Activated T-helper 17 cell treated with anti-CD3 and anti-CD28 coated beads, Interleukin-2, amount 50 U/mL, for 72 hours (primary cell): Measurements from ENCODE around the gene ADSS2. TPM values are rescaled to one million over a fixed set of nuclear protein-coding genes. Genes with fewer than 3 reads are reported as not detected.

Experiments
- ATAC-seq: fragments of 150-1000 bp; cut with Tn5 transposase; replicated peaks from 2 replicates; pipeline ENCODE4 v1.10.0; 2021; ENCODE audit warnings: mild to moderate bottlenecking, moderate library complexity
- H3K27ac Mint-ChIP-seq: one replicate; pipeline ENCODE4 v1.8.0; 2022; ENCODE audit warnings: mixed read lengths
- H3K27me3 Mint-ChIP-seq: one replicate; pipeline ENCODE4 v1.8.0; 2022; ENCODE audit warnings: mixed read lengths
- H3K36me3 Mint-ChIP-seq: one replicate; pipeline ENCODE4 v1.8.0; 2022; ENCODE audit warnings: low read depth, mild to moderate bottlenecking, mixed read lengths
- H3K4me1 Mint-ChIP-seq: one replicate; pipeline ENCODE4 v1.8.0; 2022; ENCODE audit warnings: mixed read lengths
- H3K4me3 Mint-ChIP-seq: one replicate; pipeline ENCODE4 v1.8.0; 2022; ENCODE audit warnings: mild to moderate bottlenecking, mixed read lengths
- H3K9me3 Mint-ChIP-seq: one replicate; pipeline ENCODE4 v1.8.0; 2022; ENCODE audit warnings: mixed read lengths
- total RNA-seq, 2 donors: library from RNA; stranded (reverse); gene quantifications; one replicate each; pipeline ENCODE4 v1.2.3, GENCODE V29; 2022

The ADSS2 gene
- total RNA-seq, 2 donors from 2014 or later: 48.8 to 56.3 TPM

GRCh38 chr1:244397131-244397530, 54.6 kb downstream of the ADSS2 start:
- H3K27me3 Mint-ChIP-seq: no peaks in the 10 kb centered on the region
- peaks cover 16% of the 10 kb centered on the region for H3K36me3 Mint-ChIP-seq
- peaks cover 8% of the 10 kb centered on the region for H3K9me3 Mint-ChIP-seq
- H3K27ac Mint-ChIP-seq: no peak overlapping the region
- no peak overlapping the region for H3K4me3 Mint-ChIP-seq
- H3K4me1 Mint-ChIP-seq: peaks cover 7% of the 10 kb centered on the region
- ATAC-seq: no peak

GRCh38 chr1:244395965-244396364, 55.7 kb downstream of the ADSS2 start:
- H3K4me1 Mint-ChIP-seq: peaks cover 5% of the 10 kb centered on the region
- H3K27ac Mint-ChIP-seq: no peak overlapping the region
- H3K27me3 Mint-ChIP-seq: no peaks in the 10 kb centered on the region
- peaks cover 4% of the 10 kb centered on the region for H3K36me3 Mint-ChIP-seq
- peaks cover under 1% of the 10 kb centered on the region for H3K9me3 Mint-ChIP-seq
- peak; percentile 35 for ATAC-seq
- no peak overlapping the region for H3K4me3 Mint-ChIP-seq

- no peaks in the 10 kb centered on the region for H3K27me3 Mint-ChIP-seq
- peak; percentile 12 for ATAC-seq
- H3K4me1 Mint-ChIP-seq: peaks cover 4% of the 10 kb centered on the region
- no peak overlapping the region for H3K27ac Mint-ChIP-seq
- H3K4me3 Mint-ChIP-seq: no peak overlapping the region
- no peaks in the 10 kb centered on the region for H3K36me3 Mint-ChIP-seq
- no peaks in the 10 kb centered on the region for H3K9me3 Mint-ChIP-seq
Measured at GRCh38 chr1:244394826-244395765, 56.6 kb downstream of the ADSS2 start.

GRCh38 chr1:244394346-244394745, 57.4 kb downstream of the ADSS2 start:
- H3K4me3 Mint-ChIP-seq: no peak overlapping the region
- H3K36me3 Mint-ChIP-seq: no peaks in the 10 kb centered on the region
- no peaks in the 10 kb centered on the region for H3K27me3 Mint-ChIP-seq
- no peak for ATAC-seq
- H3K27ac Mint-ChIP-seq: no peak overlapping the region
- peaks cover 3% of the 10 kb centered on the region for H3K4me1 Mint-ChIP-seq
- no peaks in the 10 kb centered on the region for H3K9me3 Mint-ChIP-seq

- Mint-ChIP-seq H3K4me1 (no peaks in the 10 kb centered on the region), H3K27ac (no peak overlapping the region), H3K4me3 (no peak overlapping the region), H3K27me3 (no peaks in the 10 kb centered on the region), H3K9me3 (no peaks in the 10 kb centered on the region), H3K36me3 (no peaks in the 10 kb centered on the region)
- no peak for ATAC-seq
Measured at GRCh38 chr1:244393604-244394176, 58.0 kb downstream of the ADSS2 start.

- H3K36me3 Mint-ChIP-seq: no peaks in the 10 kb centered on the region
- no peak for ATAC-seq
- H3K4me3 Mint-ChIP-seq: no peak overlapping the region
- no peak overlapping the region for H3K27ac Mint-ChIP-seq
- no peaks in the 10 kb centered on the region for H3K9me3 Mint-ChIP-seq
- H3K4me1 Mint-ChIP-seq: no peaks in the 10 kb centered on the region
- H3K27me3 Mint-ChIP-seq: no peaks in the 10 kb centered on the region
Measured at GRCh38 chr1:244391761-244392160, 59.9 kb downstream of the ADSS2 start.

GRCh38 chr1:244388961-244389360, 62.7 kb downstream of the ADSS2 start:
- Mint-ChIP-seq H3K4me1 (no peaks in the 10 kb centered on the region), H3K9me3 (no peaks in the 10 kb centered on the region), H3K4me3 (no peak overlapping the region), H3K36me3 (no peaks in the 10 kb centered on the region), H3K27ac (no peak overlapping the region), H3K27me3 (no peaks in the 10 kb centered on the region)
- no peak for ATAC-seq

GRCh38 chr1:244387415-244387814, 64.3 kb downstream of the ADSS2 start:
- no peak overlapping the region for H3K4me3 Mint-ChIP-seq
- H3K9me3 Mint-ChIP-seq: no peaks in the 10 kb centered on the region
- H3K27me3 Mint-ChIP-seq: no peaks in the 10 kb centered on the region
- no peak for ATAC-seq
- no peaks in the 10 kb centered on the region for H3K4me1 Mint-ChIP-seq
- no peak overlapping the region for H3K27ac Mint-ChIP-seq
- H3K36me3 Mint-ChIP-seq: no peaks in the 10 kb centered on the region

- Mint-ChIP-seq H3K4me1 (no peaks in the 10 kb centered on the region), H3K27ac (no peak overlapping the region), H3K27me3 (no peaks in the 10 kb centered on the region), H3K9me3 (no peaks in the 10 kb centered on the region), H3K4me3 (no peak overlapping the region), H3K36me3 (no peaks in the 10 kb centered on the region)
- no peak for ATAC-seq
Measured at GRCh38 chr1:244386595-244386994, 65.1 kb downstream of the ADSS2 start.

GRCh38 chr1:244384066-244384465, 67.6 kb downstream of the ADSS2 start:
- H3K27me3 Mint-ChIP-seq: no peaks in the 10 kb centered on the region
- no peak overlapping the region for H3K4me3 Mint-ChIP-seq
- no peaks in the 10 kb centered on the region for H3K9me3 Mint-ChIP-seq
- ATAC-seq: no peak
- H3K4me1 Mint-ChIP-seq: no peaks in the 10 kb centered on the region
- H3K27ac Mint-ChIP-seq: no peak overlapping the region
- H3K36me3 Mint-ChIP-seq: no peaks in the 10 kb centered on the region

- H3K9me3 Mint-ChIP-seq: no peaks in the 10 kb centered on the region
- no peaks in the 10 kb centered on the region for H3K4me1 Mint-ChIP-seq
- no peak for ATAC-seq
- no peak overlapping the region for H3K27ac Mint-ChIP-seq
- H3K27me3 Mint-ChIP-seq: no peaks in the 10 kb centered on the region
- H3K36me3 Mint-ChIP-seq: no peaks in the 10 kb centered on the region
- H3K4me3 Mint-ChIP-seq: no peak overlapping the region
Measured at GRCh38 chr1:244383278-244383884, 68.3 kb downstream of the ADSS2 start.

GRCh38 chr1:244381878-244382565, 69.7 kb downstream of the ADSS2 start:
- Mint-ChIP-seq H3K4me1 (no peaks in the 10 kb centered on the region), H3K36me3 (no peaks in the 10 kb centered on the region), H3K27ac (no peak overlapping the region), H3K9me3 (no peaks in the 10 kb centered on the region), H3K4me3 (no peak overlapping the region), H3K27me3 (no peaks in the 10 kb centered on the region)
- no peak for ATAC-seq

GRCh38 chr1:244376126-244376525, 75.6 kb downstream of the ADSS2 start:
- ATAC-seq: no peak
- H3K9me3 Mint-ChIP-seq: no peaks in the 10 kb centered on the region
- no peaks in the 10 kb centered on the region for H3K27me3 Mint-ChIP-seq
- H3K27ac Mint-ChIP-seq: no peak overlapping the region
- no peak overlapping the region for H3K4me3 Mint-ChIP-seq
- H3K36me3 Mint-ChIP-seq: no peaks in the 10 kb centered on the region
- H3K4me1 Mint-ChIP-seq: peaks cover 4% of the 10 kb centered on the region

- H3K36me3 Mint-ChIP-seq: no peaks in the 10 kb centered on the region
- no peak for ATAC-seq
- no peaks in the 10 kb centered on the region for H3K27me3 Mint-ChIP-seq
- no peaks in the 10 kb centered on the region for H3K9me3 Mint-ChIP-seq
- no peak overlapping the region for H3K4me3 Mint-ChIP-seq
- peaks cover 4% of the 10 kb centered on the region for H3K4me1 Mint-ChIP-seq
- no peak overlapping the region for H3K27ac Mint-ChIP-seq
Measured at GRCh38 chr1:244375051-244375450, 76.7 kb downstream of the ADSS2 start.
